Karpas-422 (cell line): ENCODE measurements around the gene TPCN1. TPM values are rescaled to one million over a fixed set of nuclear protein-coding genes. Genes with fewer than 3 reads are reported as not detected.

Experiments
- DNase-seq: peaks from one replicate; pipeline ENCODE4 v3.0.0-alpha.2; 2015
- H2AFZ ChIP-seq: fragments of 200-600 bp; sonication (generic); 2 replicates; pipeline ENCODE4 v1.6.1; 2014; ENCODE audit warnings: antibody characterized with exemption, low read length, mixed read lengths
- H3K27ac ChIP-seq: fragments of 200-600 bp; sonication (generic); 2 replicates; pipeline ENCODE4 v1.5.1; 2014; ENCODE audit warnings: mild to moderate bottlenecking, low read length, moderate library complexity
- H3K27me3 ChIP-seq: fragments of 200-600 bp; sonication (generic); 2 replicates; pipeline ENCODE4 v1.6.1; 2014; ENCODE audit warnings: low read length, mixed read lengths
- H3K36me3 ChIP-seq: fragments of 200-600 bp; sonication (generic); 2 replicates; pipeline ENCODE4 v1.6.1; 2014; ENCODE audit warnings: low read length, mixed read lengths; ENCODE audit not compliant: insufficient read depth
- H3K4me1 ChIP-seq: fragments of 200-600 bp; sonication (generic); 2 replicates; pipeline ENCODE4 v1.6.1; 2014; ENCODE audit warnings: mild to moderate bottlenecking, low read length, mixed read lengths
- H3K4me2 ChIP-seq: fragments of 200-600 bp; sonication (generic); 2 replicates; pipeline ENCODE4 v1.6.1; 2014; ENCODE audit warnings: low read length, low read depth, mild to moderate bottlenecking; ENCODE audit not compliant: poor library complexity, severe bottlenecking
- H3K4me3 ChIP-seq: fragments of 200-600 bp; sonication (generic); 2 replicates; pipeline ENCODE4 v1.5.1; 2014; ENCODE audit warnings: mild to moderate bottlenecking, antibody characterized with exemption, low read length, mixed read lengths
- H3K79me2 ChIP-seq: fragments of 200-600 bp; sonication (generic); 2 replicates; pipeline ENCODE4 v1.6.1; 2014; ENCODE audit warnings: mild to moderate bottlenecking, low read length, mixed read lengths
- H3K9ac ChIP-seq: fragments of 200-600 bp; sonication (generic); 2 replicates; pipeline ENCODE4 v1.6.0; 2014; ENCODE audit warnings: low read length
- H3K9me2 ChIP-seq: fragments of 200-600 bp; sonication (generic), shearing (Covaris generic); replicated peaks from 2 replicates; pipeline ENCODE4 v1.6.0; 2014; ENCODE audit warnings: mild to moderate bottlenecking, low read length, moderate library complexity; ENCODE audit not compliant: insufficient read depth
- H3K9me3 ChIP-seq: fragments of 300-700, 200-600 bp; sonication (generic); 2 replicates; pipeline ENCODE4 v1.6.1; 2014; ENCODE audit warnings: low read length, mixed read lengths
- H4K20me1 ChIP-seq: fragments of 200-600 bp; sonication (generic); 2 replicates; pipeline ENCODE4 v1.6.1; 2014; ENCODE audit warnings: mild to moderate bottlenecking, antibody characterized with exemption, low read length, low read depth; ENCODE audit not compliant: insufficient read depth
- total RNA-seq: library from RNA; depleted of rRNA; stranded (reverse); fragments of >200 nt; shearing (Covaris generic); gene quantifications from 2 replicates; pipeline ENCODE4 v1.2.3, GENCODE V29; 2014; ENCODE audit warnings: low replicate concordance

Gene TPCN1
- total RNA-seq, 1 experiment from 2014 or later, result 43.9 TPM

- Histone ChIP-seq H3K4me3 (no peak overlapping the region), H3K9ac (no peak overlapping the region), H3K4me2 (no peak overlapping the region), H4K20me1 (no peaks in the 10 kb centered on the region), H2AFZ (no peak overlapping the region), H3K9me2 (no peaks in the 10 kb centered on the region), H3K27me3 (no peaks in the 10 kb centered on the region), H3K27ac (no peak overlapping the region), H3K36me3 (peaks cover 10% of the 10 kb centered on the region), H3K9me3 (no peaks in the 10 kb centered on the region), H3K4me1 (no peaks in the 10 kb centered on the region), H3K79me2 (no peaks in the 10 kb centered on the region)
- no peak for DNase-seq
These were observed 56.2 kb downstream of the TPCN1 start for GRCh38 chr12:113277511-113277910.

DNA sequence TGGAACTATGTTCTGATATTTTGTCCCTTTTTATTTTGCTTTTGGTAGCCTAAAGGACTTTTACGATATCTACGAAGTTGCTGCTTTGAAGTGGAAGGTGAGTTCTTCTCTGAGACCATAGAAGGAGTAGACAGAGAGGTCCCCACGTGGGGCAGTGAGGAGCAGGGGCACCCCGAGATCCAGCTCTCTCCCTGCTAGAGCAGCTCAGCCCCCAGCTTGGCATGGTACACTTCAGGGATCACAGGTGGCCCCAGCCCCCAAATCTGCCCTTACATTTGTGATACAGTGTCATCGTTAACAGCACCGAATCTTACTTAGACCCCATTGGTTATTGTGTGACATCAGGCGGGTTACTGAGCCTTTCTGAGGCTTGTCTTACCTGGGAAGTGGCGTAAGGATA, 56.9 kb downstream of the TPCN1 start:
- Histone ChIP-seq H3K9me2 (no peaks in the 10 kb centered on the region), H3K9me3 (no peaks in the 10 kb centered on the region), H3K27ac (no peak overlapping the region), H3K9ac (no peak overlapping the region), H3K79me2 (no peaks in the 10 kb centered on the region), H3K36me3 (peaks cover 10% of the 10 kb centered on the region), H2AFZ (no peak overlapping the region), H3K4me1 (no peaks in the 10 kb centered on the region), H3K4me3 (no peak overlapping the region), H3K4me2 (no peak overlapping the region), H3K27me3 (no peaks in the 10 kb centered on the region), H4K20me1 (no peaks in the 10 kb centered on the region)
- DNase-seq, result no peak

GRCh38 chr12:113278633-113279032, 57.4 kb downstream of the TPCN1 start:
- no peaks in the 10 kb centered on the region for H3K79me2 ChIP-seq
- DNase-seq, result no peak
- H3K9me3 ChIP-seq, result no peaks in the 10 kb centered on the region
- no peak overlapping the region for H3K9ac ChIP-seq
- no peaks in the 10 kb centered on the region for H3K27me3 ChIP-seq
- H3K4me3 ChIP-seq, result no peak overlapping the region
- no peaks in the 10 kb centered on the region for H3K4me1 ChIP-seq
- peaks cover 9% of the 10 kb centered on the region for H3K36me3 ChIP-seq
- H3K9me2 ChIP-seq, result no peaks in the 10 kb centered on the region
- no peak overlapping the region for H2AFZ ChIP-seq
- no peak overlapping the region for H3K27ac ChIP-seq
- no peak overlapping the region for H3K4me2 ChIP-seq
- no peaks in the 10 kb centered on the region for H4K20me1 ChIP-seq

- Histone ChIP-seq H3K36me3 (peaks cover 6% of the 10 kb centered on the region), H4K20me1 (no peaks in the 10 kb centered on the region), H3K27ac (no peak overlapping the region), H3K27me3 (no peaks in the 10 kb centered on the region), H3K4me3 (no peak overlapping the region), H3K79me2 (no peaks in the 10 kb centered on the region), H3K9me2 (no peaks in the 10 kb centered on the region), H3K4me2 (no peak overlapping the region), H3K4me1 (no peaks in the 10 kb centered on the region), H3K9me3 (no peaks in the 10 kb centered on the region), H3K9ac (no peak overlapping the region), H2AFZ (no peak overlapping the region)
- DNase-seq, result no peak
These were observed 63.5 kb downstream of the TPCN1 start for GRCh38 chr12:113284751-113285150.

DNA sequence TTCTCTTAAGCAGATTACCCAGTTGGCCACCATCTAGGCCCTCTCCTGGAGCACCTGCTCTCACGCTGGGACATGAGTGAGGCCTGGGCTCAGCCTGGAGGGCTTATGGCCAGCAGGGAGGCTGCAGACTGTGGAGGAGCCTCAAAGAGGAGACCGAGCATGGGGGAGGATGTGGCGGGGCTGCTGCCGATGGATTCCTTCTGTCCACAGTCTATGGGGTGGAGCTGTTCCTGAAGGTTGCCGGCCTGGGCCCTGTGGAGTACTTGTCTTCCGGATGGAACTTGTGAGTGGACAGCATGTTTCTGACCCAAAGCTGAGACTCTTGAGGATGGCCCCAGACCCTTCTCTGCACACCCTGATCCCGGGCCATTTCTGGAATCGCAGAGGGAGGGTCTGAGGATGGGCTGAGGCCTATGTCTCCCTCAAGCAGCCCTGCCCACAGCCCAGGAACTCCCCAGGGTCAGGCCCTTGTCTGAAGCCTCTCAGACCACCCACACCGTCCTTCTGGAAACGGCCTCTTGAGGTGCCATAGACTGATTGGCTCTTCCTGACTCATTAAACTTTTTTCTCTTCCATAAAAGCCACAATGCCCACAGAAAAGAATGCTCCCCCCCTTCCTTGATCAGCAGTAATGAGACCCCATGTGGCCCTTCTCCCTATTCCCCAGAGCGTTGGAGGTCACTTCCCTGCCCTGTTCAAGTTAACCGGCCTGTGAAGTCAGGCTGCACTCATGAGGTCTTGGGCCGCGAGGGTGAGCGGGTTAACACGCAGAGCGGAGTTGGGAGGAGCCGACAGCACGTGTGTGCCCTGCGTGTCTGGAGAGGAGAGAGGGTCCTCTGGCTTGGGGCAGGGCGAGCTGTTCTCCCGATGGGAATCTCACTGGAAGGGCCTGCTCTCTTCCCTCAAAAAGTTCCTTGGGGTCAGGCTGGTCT, 64.7 kb downstream of the TPCN1 start:
- H3K36me3 ChIP-seq, result no peaks in the 10 kb centered on the region; the same call in 1 of the 2 replicates
- no peak overlapping the region for H3K9ac ChIP-seq
- H3K27me3 ChIP-seq, result no peaks in the 10 kb centered on the region

GRCh38 chr12:113286712-113287111, 65.4 kb downstream of the TPCN1 start:
- Histone ChIP-seq H3K27me3 (no peaks in the 10 kb centered on the region), H3K9me3 (no peaks in the 10 kb centered on the region), H3K4me2 (no peak overlapping the region), H3K9ac (no peak overlapping the region), H3K4me1 (no peaks in the 10 kb centered on the region), H4K20me1 (no peaks in the 10 kb centered on the region), H2AFZ (no peak overlapping the region), H3K4me3 (no peak overlapping the region), H3K79me2 (no peaks in the 10 kb centered on the region), H3K9me2 (no peaks in the 10 kb centered on the region), H3K27ac (no peak overlapping the region), H3K36me3 (no peaks in the 10 kb centered on the region)
- no peak for DNase-seq

More for the DNA sequence above, 64.7 kb downstream of the TPCN1 start:
- no peak for DNase-seq
- no peak overlapping the region for H3K4me3 ChIP-seq
- no peaks in the 10 kb centered on the region for H3K4me1 ChIP-seq
- no peak overlapping the region for H2AFZ ChIP-seq
- H3K79me2 ChIP-seq, result no peaks in the 10 kb centered on the region
- H3K9me3 ChIP-seq, result no peaks in the 10 kb centered on the region
- H3K9me2 ChIP-seq, result no peaks in the 10 kb centered on the region
- H3K4me2 ChIP-seq, result no peak overlapping the region
- no peaks in the 10 kb centered on the region for H4K20me1 ChIP-seq
- no peak overlapping the region for H3K27ac ChIP-seq

GRCh38 chr12:113287146-113287898, 66.1 kb downstream of the TPCN1 start:
- no peak for DNase-seq
- no peak overlapping the region for H3K4me3 ChIP-seq
- no peaks in the 10 kb centered on the region for H3K27me3 ChIP-seq
- no peak overlapping the region for H3K27ac ChIP-seq
- no peak overlapping the region for H3K9ac ChIP-seq
- H2AFZ ChIP-seq, result no peak overlapping the region
- no peaks in the 10 kb centered on the region for H3K9me3 ChIP-seq
- H4K20me1 ChIP-seq, result no peaks in the 10 kb centered on the region
- H3K36me3 ChIP-seq, result no peaks in the 10 kb centered on the region
- H3K9me2 ChIP-seq, result no peaks in the 10 kb centered on the region
- H3K4me1 ChIP-seq, result no peaks in the 10 kb centered on the region
- H3K4me2 ChIP-seq, result no peak overlapping the region
- H3K79me2 ChIP-seq, result no peaks in the 10 kb centered on the region

DNA sequence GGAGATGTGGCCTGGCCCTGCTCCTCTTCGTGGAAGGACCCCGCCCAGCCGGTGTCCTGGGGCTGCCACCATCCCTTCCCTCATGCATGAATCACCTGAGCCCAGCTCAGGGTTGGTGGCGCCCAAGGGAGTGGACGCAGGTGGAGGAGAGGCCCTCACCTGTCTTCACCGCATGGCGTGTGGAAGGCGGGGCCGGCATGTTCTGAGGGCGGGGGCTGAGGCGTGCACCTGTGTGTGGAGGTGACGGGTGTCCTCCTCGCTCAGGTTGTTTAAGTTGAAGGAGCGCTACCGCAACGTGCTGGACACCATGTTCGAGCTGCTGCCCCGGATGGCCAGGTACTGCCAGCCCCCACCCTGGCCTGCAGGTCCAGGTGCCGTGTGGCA, 66.6 kb downstream of the TPCN1 start:
- no peaks in the 10 kb centered on the region for H3K4me1 ChIP-seq
- H4K20me1 ChIP-seq, result no peaks in the 10 kb centered on the region
- no peak overlapping the region for H3K4me2 ChIP-seq
- no peak overlapping the region for H3K4me3 ChIP-seq
- no peaks in the 10 kb centered on the region for H3K27me3 ChIP-seq
- no peak overlapping the region for H2AFZ ChIP-seq
- H3K79me2 ChIP-seq, result no peaks in the 10 kb centered on the region
- H3K9ac ChIP-seq, result no peak overlapping the region
- H3K27ac ChIP-seq, result no peak overlapping the region
- no peaks in the 10 kb centered on the region for H3K36me3 ChIP-seq
- DNase-seq, result no peak
- no peaks in the 10 kb centered on the region for H3K9me2 ChIP-seq
- no peaks in the 10 kb centered on the region for H3K9me3 ChIP-seq
